ENCODE data around the gene AMDHD1.

The AMDHD1 gene

GRCh38 chr12:95996034-95996658 is 53.0 kb downstream of the AMDHD1 start, which contains the start of gene HAL:
HAL (minus strand) TSS chr12:95996344; CDS start chr12:95995910, 434 bp downstream.
- DNase-seq, result no peak

GRCh38 chr12:95997276-95997675 is 54.1 kb downstream of the AMDHD1 start:
- DNase-seq, result no peak

- no peak for DNase-seq
These were observed 54.9 kb downstream of the AMDHD1 start for GRCh38 chr12:95997911-95998510.

GRCh38 chr12:95998611-95999286 is 55.6 kb downstream of the AMDHD1 start:
- DNase-seq, result peak; percentile 4

DNA sequence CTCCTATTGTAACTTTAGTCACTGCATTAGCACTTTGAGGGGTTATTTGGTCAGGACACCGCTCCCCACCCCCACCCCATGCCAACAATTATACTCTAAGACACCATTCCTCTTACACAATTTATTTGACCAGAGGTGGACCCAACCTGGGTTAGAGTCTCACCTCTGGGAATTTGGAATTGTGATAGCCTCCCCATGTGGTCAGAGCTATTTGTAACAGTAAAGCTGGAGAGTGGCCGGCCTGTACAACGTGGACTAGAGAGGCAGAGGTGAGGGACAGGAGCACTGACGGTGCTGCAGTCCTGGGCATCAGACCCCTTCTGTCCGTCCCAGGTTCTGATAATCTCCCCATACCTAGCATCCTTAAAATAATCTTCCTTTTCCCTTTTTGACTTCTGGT is 56.4 kb downstream of the AMDHD1 start:
- DNase-seq, result no peak

GRCh38 chr12:96000858-96001257 is 57.7 kb downstream of the AMDHD1 start:
- DNase-seq, result no peak

DNA sequence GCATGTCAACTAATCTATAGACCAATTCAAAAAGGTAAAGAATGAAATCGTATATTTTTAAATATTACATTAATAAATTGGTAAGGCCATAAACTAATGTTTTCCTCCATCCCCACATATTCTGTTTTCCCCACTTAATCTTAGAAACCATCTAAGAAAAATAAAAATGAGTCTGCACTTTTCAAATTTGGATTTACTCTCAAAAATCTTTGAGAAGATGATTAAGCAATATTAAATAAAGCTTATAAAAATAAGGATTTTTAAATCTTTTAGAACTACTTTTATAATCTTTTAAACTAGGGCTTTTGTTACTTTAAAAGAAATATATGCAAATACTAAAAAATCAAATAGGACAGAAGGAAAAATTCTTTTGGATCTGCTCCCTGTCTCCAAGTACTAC is 63.6 kb downstream of the AMDHD1 start:
- DNase-seq, result no peak

- DNase-seq, result no peak
These were observed 64.6 kb downstream of the AMDHD1 start for GRCh38 chr12:96007729-96008128.

- DNase-seq, result no peak
These were observed 71.9 kb downstream of the AMDHD1 start for GRCh38 chr12:96014943-96015599.

DNA sequence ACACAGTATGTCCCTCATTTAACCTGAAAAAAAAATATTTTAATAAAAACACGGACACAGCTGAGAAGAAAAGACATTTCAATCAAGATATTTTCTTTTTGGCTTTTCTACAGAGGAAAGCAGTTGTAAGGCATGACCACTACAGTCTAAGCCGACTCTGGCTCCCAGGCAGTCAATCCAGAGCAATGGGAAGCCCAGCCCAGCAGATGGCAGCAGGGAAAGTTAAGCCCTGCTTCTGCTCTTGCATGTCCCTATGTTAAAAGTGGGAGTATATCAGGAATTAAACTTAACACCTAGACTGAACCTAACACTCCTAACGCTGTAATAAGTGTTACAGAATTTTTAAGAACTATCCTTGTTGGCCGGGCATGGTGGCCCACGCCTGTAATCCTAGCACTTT is 72.5 kb downstream of the AMDHD1 start:
- DNase-seq, result no peak
